GM12892 (cell line): Measurements from ENCODE around the gene KCTD1.

Experiments used
- POLR2A ChIP-seq: IDR thresholded peaks from 2 replicates; pipeline ENCODE4 v1.6.1; 2011; ENCODE audit warnings: low read depth, low read length, control low read depth
- POLR2AphosphoS5 ChIP-seq: IDR thresholded peaks from 2 replicates; pipeline ENCODE4 v1.6.1; 2011; ENCODE audit warnings: low read depth, low read length, control low read depth
- TAF1 ChIP-seq: IDR thresholded peaks from 2 replicates; pipeline ENCODE4 v1.6.1; 2011; ENCODE audit warnings: low read depth, mild to moderate bottlenecking, control low read depth, low read length, borderline replicate concordance

DNA sequence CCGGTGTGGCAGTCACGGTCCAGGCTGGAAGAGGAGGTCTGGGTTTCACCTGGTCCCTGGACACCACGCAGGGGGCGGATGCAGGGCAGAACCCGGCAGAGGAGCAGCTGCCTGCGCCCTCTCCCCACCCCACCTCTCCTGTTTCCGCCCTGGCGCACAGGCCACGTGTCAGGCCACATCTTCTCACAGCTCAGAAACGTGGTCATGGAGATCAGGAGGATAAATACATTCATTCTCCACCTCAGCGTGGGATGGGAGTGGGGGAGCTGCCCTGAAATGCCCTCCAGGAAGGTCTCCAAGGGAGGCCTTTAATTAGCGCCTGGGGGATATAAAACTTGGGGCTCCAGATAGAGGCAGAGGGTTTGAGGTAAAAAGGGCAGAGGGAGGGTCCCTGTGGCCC is 142.0 kb downstream of the KCTD1 start:
- TF ChIP-seq POLR2A, result no peak
- no peak for TF ChIP-seq POLR2AphosphoS5
- TF ChIP-seq TAF1, result no peak
